Activated CD8-positive, alpha-beta memory T cell treated with anti-CD3 and anti-CD28 coated beads, Interleukin-2, amount 50 U/mL, for 1 hour (primary cell): ENCODE data around the gene DHX34.
A peak's percentile ranks its signal among the peaks of the same experiment; 100 is the strongest.

Experiments used
- DNase-seq: peaks from one replicate; pipeline ENCODE4 v3.0.0-alpha.2; 2020; ENCODE audit errors: extremely low read depth

DHX34 gene

DNA sequence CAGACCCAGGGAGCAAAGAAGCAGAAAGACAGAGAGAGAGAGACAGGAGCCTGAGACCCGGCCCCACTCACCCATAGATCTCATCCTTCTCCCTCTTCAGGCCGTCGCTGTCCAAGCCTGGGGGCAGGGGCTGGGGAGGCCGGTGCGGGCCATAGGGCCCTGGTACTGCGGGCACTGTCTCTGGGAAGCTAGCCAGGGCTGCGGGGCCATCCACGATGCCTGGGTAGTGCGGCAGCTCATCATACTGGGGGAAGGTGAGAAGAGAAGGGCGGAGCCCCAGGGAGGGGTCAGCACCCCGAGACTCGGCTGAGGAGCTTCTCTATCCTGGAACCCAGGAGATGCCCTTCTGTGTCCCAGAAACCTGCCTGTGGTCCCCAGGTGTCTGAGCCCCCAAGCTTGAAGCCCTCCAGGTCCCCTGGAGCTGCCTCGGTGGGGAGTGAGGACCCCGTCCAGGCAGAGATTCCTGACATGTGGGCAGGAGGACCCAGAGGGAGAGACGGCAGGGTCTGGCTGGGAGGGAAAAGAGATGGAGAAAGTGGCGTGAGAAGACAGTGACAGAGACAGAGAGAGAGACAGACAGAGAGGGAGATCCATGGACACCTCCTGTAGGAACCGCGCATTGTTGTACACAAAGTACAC lies 68.1 kb downstream of the DHX34 start:
- DNase-seq: no peak

DNA sequence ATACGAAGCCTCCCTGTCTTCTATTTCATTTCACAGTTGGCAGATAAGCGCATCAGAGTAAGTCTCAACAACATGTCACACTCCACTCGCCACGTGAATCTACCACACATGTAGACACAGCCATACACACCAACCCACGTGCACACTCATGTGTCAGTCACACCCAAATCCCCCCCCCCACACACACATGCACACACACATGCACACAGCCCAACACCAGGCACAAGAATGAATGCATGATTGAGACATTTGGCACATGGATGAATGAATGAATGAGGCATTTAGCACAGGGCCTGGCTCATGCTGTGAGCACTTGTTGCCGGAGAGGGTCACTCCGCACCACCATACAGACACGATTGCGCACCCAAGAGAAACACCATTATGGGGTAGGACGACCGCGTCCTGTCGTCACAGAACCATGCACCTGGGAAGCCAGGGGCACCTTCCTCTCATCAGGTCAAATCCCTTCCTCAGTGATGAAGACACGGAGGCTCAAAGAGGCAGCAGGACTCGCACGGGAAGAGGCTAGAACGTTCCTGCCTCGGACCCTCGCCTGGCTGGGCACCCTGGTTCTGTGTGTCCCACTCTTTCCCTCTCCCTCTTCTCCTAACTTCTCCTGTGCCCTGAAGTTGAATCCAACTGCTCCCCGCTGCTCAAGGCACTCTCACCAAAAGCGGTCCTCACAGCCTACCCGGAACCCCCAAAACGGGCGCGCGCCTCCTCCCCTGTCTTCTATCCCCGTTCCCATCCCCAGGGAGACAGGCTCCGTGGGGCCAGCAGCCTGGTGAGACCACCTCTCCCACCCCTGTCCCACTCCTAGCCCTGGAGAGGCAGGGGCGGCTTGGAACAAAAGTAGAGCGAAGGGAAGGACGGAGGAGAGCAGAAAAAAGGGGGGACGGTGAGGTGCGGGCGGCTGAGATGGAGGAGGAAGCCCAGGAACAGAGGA lies 68.9 kb downstream of the DHX34 start:
- no peak for DNase-seq

DNA sequence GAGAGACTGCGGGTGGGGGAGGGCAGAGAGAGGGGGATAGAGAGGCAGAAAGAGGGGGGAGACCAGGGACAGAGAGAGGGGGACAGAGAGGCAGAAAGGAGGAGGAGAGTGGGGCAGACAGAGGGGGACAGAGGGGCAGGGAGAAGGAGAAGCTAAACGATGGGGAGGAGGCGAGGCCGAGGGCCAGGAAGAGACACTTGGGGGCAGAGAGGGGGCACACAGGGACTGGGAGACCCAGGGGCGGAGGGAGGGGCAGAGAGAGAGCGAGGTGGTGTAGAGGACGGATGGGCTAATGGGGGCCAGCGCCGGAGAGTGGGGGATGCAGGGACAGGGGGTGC lies 69.5 kb downstream of the DHX34 start:
- no peak for DNase-seq

DNA sequence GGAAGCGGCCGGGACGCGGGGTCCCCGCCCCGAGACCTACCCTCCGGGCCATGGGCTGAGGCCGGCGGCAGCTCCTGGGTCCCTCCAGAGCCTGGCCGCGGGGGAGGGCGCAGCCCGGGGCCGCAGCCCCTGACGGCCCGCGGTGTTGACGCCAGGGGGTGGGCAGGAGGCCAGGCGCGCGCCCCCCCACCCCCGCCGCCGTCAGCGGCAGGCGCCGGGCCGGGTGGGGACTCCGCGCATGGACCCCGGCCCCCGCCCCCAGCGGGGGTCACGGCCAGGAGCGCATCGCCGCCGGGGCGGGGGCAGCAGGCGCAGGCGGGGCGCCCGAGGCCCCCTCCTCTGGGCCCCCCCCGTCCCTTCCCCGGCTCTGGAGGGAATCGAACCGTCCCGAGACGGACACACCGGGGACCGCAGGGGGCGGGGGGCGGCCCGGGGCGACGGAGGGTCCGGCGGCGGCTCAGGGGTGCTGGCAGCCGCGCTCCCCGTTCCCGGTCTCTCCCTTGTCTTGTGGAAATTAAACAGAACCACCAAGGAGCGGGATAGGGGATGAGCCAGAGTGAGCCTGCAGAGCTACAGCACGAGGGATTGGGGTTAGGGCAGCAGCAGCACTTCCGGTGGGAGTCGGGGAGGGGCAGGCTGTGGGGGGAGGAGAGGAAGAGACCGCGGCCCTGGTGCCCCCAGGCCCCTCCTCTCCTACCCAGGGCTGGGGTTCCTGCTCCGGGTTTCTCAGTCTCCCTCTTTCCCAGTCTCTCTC lies 70.1 kb downstream of the DHX34 start, which contains the start of gene MEIS3:
Gene MEIS3, minus strand, starts transcription at position 498 of the 754 bp plus-strand sequence. Its CDS starts 446 bp downstream, at position 52.
- no peak for DNase-seq

DNA sequence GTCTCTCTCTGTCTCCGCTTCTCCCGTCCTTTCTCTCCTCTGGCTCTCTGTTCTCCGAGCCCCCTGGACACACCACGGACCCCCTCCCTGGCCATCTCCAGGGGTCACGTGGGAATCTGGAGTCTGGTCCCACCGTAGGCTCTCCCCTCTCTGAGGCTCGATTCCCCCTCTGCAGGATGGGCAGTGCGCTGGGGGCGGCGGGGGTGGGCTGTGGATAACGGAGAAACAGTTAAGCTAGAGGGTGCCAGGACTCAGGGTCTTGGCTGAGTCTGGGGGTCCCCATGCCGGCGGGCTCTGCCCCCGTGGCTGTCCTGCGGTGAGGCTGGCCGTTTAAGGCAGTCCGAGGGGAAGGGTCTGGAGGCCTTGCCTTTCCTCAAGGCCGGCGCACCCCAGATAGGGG lies 70.7 kb downstream of the DHX34 start:
- no peak for DNase-seq

DNA sequence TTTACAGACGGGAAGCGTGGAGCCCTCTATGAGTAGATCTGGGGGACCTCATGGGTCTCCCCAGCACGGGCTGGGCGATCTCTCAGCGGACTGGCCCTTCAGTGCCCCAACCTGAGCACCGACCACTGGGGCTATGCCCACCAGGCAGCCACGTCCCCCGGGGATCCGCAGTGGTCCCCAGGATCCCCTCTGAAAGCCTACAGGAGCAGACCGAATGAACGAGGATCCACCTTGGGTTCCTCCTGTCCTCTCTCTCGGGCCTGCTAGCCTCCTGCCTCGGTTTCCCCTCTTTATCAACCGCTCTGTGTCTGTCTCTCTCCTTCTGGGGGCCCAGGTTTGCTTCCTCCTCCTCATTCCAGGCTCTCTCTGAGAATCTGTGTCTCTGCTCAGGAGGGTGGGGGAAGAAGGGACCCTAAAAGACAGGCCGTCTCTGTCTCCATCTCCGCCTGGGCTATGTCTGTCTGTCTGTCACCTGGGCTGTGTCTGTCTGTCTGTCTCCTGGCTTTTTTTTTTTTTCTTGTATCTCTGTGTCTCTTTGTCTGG lies 72.2 kb downstream of the DHX34 start:
- DNase-seq: no peak

DNA sequence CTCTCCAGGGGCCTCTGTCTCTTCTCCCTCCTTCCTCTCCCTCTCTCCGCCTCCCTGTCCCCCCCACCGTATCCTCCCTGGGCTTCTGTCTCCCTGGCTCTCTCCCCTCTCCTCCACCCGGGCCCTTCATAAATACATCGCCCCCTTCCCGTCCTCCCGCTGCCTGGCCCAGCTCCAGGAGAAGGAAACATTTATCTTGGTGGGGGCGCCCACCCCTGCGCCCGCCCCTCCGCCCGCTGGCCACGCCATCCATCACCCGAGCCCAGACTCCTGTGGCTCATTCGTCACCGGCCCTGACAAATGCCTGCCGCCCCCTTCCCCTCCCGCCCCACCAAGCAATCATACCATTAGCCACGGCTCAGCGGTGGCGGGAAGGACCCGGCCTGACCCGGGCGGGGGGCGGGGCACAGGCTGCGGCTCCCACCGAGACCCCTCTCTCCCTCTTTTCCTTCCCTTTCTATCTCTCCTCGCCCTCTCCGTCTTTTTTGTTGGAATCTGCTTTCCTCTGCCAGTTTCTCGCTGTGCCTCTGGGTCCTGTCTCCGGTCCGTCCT lies 72.8 kb downstream of the DHX34 start:
- no peak for DNase-seq

DNA sequence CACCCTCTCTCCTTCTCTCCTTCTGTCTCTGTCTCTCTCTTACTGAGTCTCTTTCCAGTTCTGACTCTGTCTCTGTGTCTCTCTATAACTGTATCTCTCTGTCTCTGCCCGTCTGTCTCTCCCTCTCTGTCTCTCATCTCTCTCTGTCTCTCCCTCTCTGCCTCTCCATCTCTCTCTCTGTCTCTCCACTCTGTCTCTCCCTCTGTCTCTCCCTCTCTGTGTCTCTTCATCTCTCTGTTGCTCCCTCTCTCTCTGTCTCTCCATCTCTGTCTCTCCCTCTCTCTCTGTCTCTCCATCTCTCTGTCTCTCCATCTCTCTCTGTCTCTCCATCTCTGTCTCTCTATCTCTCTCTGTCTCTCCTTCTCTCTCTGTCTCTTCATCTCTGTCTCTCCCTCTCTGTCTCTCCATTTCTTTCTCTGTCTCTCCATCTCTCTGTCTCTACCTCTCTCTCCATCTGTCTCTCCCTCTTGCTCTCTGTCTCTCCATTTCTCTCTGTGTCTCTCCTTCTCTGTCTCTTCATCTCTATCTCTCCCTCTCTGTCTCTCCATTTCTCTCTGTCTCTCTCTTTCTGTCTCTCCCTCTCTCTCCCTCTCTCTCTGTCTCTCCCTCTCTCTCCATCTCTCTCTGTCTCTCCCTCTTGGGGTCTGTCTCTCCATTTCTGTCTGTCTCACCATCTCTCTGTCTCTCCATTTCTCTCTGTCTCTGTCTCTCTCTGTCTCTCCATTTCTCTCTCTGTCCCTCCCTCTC lies 73.5 kb downstream of the DHX34 start:
- no peak for DNase-seq

DNA sequence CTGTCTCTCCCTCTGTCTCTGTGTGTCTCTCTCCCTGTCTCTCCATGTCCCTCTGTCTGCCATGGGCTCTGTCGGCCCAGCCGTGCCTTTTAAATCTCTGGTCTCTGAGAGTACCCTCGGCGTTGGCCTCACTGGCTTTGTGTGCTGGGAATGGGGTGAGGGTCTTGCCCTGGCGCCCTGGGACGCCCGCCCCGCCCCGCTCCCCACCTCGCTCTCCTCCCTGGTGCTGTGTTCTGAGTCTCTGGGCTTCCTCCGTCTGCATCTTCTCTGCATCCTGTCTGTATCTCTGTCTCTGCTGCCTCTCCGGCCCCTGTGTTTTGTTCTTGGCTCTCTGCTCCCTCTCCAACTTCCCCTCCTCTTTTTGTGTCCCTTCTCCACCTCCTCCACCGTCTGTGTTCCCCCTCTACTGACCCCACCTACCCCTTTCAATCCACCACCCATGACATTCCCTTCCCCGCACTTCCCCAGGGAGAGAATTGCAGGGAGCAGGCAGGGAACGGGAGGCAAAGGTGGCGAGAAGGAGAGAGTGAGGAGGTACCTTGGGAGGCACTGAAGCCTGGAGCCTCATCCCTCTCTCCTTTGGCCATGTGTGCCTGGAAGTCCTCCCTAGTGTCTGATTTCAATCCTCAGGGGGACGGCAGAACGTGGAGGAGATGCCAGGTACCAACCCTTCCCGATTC lies 74.2 kb downstream of the DHX34 start:
- no peak for DNase-seq

DNA sequence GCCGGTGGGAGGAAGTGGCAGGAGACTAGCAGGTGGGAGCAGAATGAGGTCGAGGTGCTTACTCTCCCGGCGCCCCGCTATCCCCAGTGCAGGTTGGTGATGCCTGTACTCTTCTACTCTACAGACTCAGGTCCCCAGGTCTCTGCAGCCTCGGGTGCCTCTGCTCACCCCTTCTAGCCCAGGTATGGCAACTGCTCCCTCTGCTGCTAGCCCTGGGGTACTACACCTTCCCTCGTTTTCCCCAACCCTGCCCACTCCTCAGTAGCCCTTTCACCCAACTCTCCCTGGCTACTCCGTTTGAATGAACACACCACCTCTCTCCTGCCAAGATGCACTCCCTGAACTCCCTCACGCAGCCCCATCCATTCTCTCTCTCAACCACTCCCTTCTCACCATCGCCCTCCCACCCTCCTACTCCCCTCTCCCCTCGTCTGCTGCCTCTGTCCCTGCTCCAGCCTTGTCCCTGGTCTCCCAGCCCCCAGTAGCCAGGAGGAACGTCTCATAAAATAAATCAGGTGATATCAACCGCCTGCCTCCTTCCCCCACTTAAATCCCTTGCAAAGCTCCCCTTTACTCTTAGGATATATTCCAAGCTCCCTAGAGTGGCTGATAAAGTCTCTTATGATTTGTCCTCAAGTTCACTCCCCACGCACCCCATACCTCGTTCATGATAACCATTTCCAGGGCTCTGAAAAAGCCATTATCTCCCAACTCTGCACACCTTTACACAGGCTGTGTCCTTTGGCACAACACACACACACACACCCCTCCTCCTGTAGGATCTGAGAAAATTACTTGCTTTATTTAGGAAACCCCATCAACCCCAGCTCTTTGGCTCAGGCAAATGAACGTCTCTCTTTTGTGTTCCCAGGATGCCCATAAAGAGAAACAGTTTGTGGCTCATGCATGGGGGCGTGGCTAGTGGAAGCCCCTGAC lies 78.4 kb downstream of the DHX34 start:
- peak; percentile 27 for DNase-seq

DNA sequence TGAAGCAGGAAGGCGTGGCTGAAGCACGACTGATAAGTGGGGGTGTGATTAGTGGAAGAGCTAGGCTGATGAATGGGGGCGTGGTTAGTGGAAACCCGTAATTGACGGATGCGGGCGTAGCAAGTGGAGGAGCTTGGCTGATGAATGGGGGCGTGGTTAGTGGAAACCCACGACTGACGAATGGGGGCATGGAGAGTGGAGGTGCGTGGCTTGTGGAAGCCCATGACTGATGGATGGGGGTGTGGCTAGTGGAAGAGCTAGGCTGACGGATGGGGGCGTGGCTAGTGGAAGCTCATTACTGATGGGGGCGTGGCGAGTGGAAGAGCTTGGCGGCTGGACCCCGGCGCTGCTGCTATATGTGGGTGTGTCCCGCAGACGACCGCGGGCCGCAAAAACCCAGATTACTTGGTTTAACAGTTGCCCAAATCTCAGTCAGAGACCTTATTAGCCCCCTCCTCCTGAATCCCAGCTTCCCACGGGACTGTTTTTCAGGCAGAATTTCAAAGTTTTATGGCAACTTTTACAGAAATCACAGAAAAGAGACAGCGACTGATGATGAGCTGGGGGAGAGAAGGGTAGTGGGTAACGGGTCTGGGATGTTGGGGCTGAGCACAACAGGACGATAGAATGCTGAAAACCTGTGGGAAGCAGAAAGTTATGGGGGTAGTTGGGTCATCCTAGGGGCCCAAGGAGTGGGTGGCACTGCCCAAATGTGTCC lies 79.2 kb downstream of the DHX34 start:
- DNase-seq: peak; percentile 73

DNA sequence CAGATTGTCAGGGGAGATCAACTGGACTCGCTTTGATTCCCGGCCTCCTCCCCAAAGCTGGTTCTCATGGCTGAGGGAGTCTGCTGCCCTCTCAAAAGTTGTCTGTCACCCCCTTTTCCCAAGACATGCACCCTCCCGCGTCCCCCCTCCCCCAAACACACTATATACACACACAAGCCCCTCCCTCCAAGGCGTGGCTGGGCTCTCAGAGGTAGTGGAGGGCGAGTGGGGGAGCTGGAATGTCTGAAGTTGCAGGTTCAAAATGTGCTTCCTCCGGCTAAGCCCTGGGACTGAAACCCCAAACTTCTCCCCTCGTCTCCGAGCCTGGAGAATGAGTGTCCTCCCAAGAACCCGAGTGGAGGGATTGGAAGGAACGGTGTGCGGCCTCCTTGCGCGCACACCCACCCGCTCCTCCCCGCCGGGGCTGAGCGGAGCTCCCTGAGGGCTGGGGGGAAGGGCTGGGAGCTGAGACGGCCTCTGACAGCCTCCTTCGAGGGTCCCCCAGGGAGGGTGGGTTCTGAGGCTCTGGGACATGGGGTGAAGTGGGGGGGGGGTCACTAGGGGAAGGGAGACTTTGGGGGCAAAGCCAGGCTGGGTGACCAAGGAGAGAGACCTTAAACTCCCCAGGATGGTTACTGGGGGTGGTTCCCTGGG lies 80.2 kb downstream of the DHX34 start:
- DNase-seq: no peak

DNA sequence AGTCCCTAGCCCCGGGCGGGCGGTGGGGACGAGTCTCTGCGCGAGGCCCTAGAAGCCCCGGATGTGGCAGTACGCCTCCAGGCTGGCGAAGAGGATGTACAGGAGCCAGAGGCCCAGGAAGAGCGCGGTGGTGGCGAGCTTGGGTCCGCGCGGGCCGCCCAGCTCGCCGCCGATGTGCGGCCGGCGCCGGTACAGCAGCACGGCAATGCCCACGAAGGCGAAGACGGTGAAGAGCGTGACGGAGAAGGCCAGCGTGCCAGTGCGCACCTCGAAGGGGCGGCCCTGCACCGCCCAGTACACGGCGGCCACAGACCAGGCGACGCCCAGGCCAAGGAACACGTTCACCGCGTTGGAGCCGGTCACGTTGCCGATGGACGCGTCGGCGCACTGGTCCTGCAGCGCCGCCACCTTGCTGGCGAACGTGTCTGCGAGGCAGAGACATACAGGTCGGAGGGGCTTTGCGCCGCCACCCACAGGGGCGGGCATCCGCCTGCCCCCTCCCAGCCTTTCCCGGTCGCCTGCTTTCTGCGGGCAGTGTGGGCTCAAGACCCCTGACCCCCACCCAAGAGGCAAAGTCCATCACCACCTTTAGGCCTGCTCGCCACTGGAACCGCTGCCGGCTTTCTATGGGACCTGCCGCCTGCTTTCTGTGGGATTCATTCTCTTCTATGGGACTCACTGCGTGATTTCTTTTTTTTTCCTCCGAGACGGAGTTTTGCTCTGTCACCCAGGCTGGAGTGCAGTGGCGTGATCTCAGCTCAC lies 81.1 kb downstream of the DHX34 start:
- DNase-seq: no peak

DNA sequence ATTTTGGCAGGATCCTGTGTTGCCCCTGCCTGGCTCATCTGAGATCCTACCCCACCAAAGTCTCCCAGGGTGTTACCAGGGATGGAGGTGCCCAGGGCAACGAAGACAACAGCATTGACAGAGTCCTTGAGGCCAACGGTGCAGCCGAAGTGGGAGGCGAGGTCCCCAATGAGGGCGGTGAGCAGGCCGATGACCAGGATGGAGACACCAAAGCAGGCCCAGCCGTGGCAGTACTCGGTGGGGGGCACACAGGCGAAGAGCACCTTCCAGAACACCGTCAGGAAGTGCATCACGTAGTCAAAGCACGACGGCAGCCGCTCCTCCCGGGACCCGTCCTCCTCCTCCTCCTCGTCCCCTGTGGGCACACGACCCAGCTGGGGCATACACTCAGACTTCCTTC lies 83.0 kb downstream of the DHX34 start:
- DNase-seq: no peak
